Fibroblast of lung (primary cell): ENCODE measurements around the gene KRT38.

Source experiments
- CTCF ChIP-seq, 2 donors: IDR thresholded peaks in 1 of 2; conservative IDR thresholded peaks in 1 of 2; 1 replicate in 1 of 2; 2 replicates in 1 of 2; pipeline ENCODE4 v1.5.1; 2011 to 2012; ENCODE audit warnings: low read length in 2 of 2, control low read depth in 1 of 2, inconsistent platforms in 1 of 2, low read depth in 1 of 2, mild to moderate bottlenecking in 1 of 2
- EZH2 ChIP-seq: IDR thresholded peaks from 2 replicates; pipeline ENCODE4 v1.5.1; 2012; ENCODE audit warnings: low read length, control low read depth, mild to moderate bottlenecking; ENCODE audit errors: missing control alignments

- no peak for TF ChIP-seq CTCF (conservative IDR thresholded peaks at IDR 0.05 in 1 of 2, IDR thresholded peaks at IDR 0.05 in 1 of 2; ENCODE audit: low read depth in 1 of 2, low read length in 2 of 2)
- TF ChIP-seq EZH2 = no peak
Observed at GRCh38 chr17:41451154-41451728, 10.5 kb upstream of the KRT38 start.
